ENCODE data around the gene YJU2. TPM values are rescaled to one million over a fixed set of nuclear protein-coding genes. Genes with fewer than 3 reads are reported as not detected.

YJU2 gene
- total and polyA plus RNA-seq, 12 donors: 7.9 to 32.8 (median 10.5) TPM

DNA sequence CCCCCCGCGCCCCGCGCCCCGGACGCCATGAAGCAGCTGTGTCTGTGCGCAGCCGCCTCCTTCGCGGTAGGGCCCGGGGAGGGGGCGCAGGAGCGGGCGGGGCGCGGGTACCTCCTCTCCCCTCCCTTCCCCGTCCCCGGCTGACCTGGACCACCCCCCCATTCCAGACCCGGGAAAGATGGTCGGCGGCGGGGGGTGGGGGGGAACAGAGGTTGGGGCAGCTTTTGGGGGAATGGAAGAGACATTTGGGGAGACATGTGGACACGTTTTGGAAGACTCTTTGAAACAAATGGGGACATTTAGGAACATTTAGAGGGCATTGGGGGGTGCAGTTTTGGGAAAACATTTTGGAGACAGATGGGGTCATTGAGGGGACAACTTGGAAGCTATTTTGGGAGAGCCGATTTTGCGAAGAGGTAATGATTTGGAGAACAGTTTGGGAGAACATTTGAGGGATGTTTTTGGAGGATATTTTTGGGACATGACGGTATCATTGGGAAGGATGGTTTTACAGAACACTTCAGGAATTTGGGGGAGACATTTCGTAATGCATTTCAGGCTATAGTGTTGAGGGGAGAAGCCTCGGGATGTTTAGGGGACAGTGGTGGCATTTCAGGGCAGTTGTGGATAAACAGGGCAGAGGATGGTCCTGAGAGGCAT, 48.3 kb upstream of the YJU2 start:
- TF ChIP-seq, protein P1, sequence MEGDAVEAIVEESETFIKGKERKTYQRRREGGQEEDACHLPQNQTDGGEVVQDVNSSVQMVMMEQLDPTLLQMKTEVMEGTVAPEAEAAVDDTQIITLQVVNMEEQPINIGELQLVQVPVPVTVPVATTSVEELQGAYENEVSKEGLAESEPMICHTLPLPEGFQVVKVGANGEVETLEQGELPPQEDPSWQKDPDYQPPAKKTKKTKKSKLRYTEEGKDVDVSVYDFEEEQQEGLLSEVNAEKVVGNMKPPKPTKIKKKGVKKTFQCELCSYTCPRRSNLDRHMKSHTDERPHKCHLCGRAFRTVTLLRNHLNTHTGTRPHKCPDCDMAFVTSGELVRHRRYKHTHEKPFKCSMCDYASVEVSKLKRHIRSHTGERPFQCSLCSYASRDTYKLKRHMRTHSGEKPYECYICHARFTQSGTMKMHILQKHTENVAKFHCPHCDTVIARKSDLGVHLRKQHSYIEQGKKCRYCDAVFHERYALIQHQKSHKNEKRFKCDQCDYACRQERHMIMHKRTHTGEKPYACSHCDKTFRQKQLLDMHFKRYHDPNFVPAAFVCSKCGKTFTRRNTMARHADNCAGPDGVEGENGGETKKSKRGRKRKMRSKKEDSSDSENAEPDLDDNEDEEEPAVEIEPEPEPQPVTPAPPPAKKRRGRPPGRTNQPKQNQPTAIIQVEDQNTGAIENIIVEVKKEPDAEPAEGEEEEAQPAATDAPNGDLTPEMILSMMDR (IDR thresholded peaks at IDR 0.05): no peak
- ATAC-seq (no peak), DNase-seq (no peak)
- peak overlapping the region in 2 of 10 donors; percentile 8 to 10 for H3K4me3 ChIP-seq
- H3K9me3 ChIP-seq: no peaks in the 10 kb centered on the region
- peaks cover 22 to 63% (median 58%) of the 10 kb centered on the region in 7 donors for H3K27me3 ChIP-seq
- intact Hi-C loops (cut with DNase I): no loop called here
- H3K36me3 ChIP-seq: no peaks in the 10 kb centered on the region
- no peak overlapping the region for H3K27ac ChIP-seq
- 5 to 8% methylated on average over 24 to 28 of the region's 28 CpGs for WGBS, 2 donors
- H3K4me1 ChIP-seq: peaks cover 0 to 9% (median 3%) of the 10 kb centered on the region in 9 donors

DNA sequence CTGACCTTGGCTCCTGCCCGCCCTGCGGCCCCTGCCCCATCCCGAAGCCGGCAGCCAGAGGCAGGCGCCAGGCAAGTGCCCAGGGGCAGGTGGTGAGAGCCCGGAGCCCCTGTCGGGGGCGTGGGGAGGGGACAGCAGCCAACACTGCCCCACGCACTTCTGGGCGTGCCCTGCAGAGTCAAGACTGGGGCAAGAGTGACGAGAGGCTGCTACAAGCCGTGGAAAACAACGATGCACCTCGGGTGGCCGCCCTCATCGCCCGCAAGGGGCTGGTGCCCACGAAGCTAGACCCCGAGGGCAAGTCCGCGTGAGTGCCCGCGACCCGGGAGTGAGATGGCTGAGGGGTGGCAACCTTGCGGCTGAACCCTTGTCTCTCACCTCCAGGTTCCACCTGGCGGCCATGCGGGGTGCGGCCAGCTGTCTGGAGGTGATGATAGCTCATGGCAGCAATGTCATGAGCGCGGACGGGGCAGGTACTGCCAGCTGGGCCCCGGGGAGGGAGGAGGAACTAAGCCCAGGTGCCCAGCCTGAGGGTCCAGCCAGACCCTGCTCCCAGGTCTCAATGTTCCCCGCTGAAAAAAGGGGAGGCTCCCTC, 47.1 kb upstream of the YJU2 start:
- DNase-seq: no peak
- ATAC-seq: no peak
- Histone ChIP-seq H3K4me3 (no peak overlapping the region), H3K36me3 (no peaks in the 10 kb centered on the region), H3K27me3 (peaks cover 22 to 53% (median 48%) of the 10 kb centered on the region in 7 donors), H3K9me3 (no peaks in the 10 kb centered on the region), H3K4me1 (peaks cover 0 to 10% (median 6%) of the 10 kb centered on the region in 9 donors), H3K27ac (no peak overlapping the region)
- TF ChIP-seq, protein P1 (IDR thresholded peaks at IDR 0.05): no peak
- 73 to 75% methylated on average over 33 of the region's 33 CpGs for WGBS, 2 donors
- intact Hi-C loops (cut with DNase I): loop anchor here in 7 of 10 donors (5.0 to 10.0 kb wide), 3 partner anchors 212 to 535 kb away; partner anchors contain the start of gene EEF2 (in 6 of the 7)

DNA sequence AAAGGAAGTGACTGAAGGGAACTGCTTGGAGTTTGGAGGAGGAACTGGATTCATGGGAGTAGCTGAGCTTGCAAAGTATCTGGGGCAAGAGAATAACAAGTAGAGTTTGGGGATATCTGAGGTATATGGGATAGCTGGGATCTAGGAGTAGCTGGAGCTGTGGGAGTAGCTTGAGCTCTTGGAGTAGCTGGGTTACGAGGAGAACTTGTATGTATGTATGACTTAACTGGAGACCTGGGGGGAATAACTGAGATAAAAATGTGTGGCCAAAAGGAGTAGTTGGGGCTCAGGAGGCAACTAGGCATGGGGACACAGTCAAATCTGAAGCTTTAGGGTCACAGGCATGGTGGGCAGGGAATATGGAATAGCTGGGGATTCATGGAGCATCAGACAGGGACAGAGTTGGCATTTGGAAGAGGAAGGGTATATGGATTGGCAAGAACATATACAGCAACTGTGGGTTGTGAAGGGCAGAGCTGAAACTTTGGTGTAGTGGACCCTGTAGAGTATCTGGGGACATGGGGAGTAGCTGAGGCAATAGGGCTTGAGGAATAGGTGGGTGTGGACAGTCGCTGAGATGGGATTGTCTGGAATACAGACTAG, 45.8 kb upstream of the YJU2 start:
- Histone ChIP-seq H3K36me3 (no peaks in the 10 kb centered on the region), H3K27me3 (peaks cover 22 to 41% (median 37%) of the 10 kb centered on the region in 7 donors), H3K4me1 (peaks cover 0 to 12% (median 7%) of the 10 kb centered on the region in 9 donors), H3K9me3 (no peaks in the 10 kb centered on the region), H3K4me3 (no peak overlapping the region), H3K27ac (no peak overlapping the region)
- ATAC-seq (no peak), DNase-seq (no peak)
- TF ChIP-seq, protein P1 (IDR thresholded peaks at IDR 0.05): no peak
- intact Hi-C loops (cut with DNase I): loop anchor here in 7 of 10 donors (5.0 to 10.0 kb wide), 3 partner anchors 214 to 536 kb away; partner anchors contain the start of gene EEF2 (in 6 of the 7)
- WGBS, 2 donors: 83 to 85% methylated on average over 2 of the region's 2 CpGs

DNA sequence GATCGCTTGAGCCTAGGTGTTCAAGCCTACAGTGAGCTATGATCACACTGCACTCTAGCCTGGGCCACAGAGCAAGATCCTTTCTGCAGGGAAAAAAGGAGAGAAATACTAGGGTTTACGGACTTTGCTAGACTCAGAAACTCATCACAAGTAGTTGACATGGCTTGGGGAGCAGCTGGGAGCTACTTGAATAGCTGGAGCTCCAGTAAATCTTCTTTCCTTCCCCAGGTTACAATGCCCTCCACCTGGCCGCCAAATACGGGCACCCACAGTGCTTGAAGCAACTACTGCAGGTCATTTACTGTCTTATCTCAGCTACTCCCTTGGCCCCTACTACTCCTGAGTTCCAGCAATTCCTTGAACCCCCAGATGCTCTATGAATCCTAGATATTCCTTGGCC, 45.1 kb upstream of the YJU2 start:
- H3K9me3 ChIP-seq: no peaks in the 10 kb centered on the region
- no peak for DNase-seq
- peaks cover 0 to 12% (median 7%) of the 10 kb centered on the region in 9 donors for H3K4me1 ChIP-seq
- TF ChIP-seq, protein P1 (IDR thresholded peaks at IDR 0.05): no peak
- WGBS, 2 donors: 86 to 92% methylated on average over 4 of the region's 4 CpGs
- peaks cover 16 to 34% (median 29%) of the 10 kb centered on the region in 7 donors for H3K27me3 ChIP-seq
- no peak overlapping the region for H3K27ac ChIP-seq
- H3K4me3 ChIP-seq: no peak overlapping the region
- intact Hi-C loops (cut with DNase I): loop anchor here in 7 of 10 donors (5.0 to 10.0 kb wide), 3 partner anchors 214 to 537 kb away; partner anchors contain the start of gene EEF2 (in 6 of the 7)
- ATAC-seq: no peak
- H3K36me3 ChIP-seq: no peaks in the 10 kb centered on the region

All from heart right ventricle (tissue), 16 donors.